Measurements from ENCODE around the gene WNT3A.

Gene WNT3A

GRCh38 chr1:228047183-228047466 lies 40.3 kb downstream of the WNT3A start:
- Histone ChIP-seq H3K4me2 (ENCODE audit: low read length) (no peak overlapping the region), H4K20me1 (ENCODE audit: insufficient read depth, low read length) (no peaks in the 10 kb centered on the region), H3K9me3 (ENCODE audit: insufficient read depth, low read length) (no peaks in the 10 kb centered on the region), H3K4me3 (ENCODE audit: low read length) (no peak overlapping the region), H2AFZ (ENCODE audit: low read depth, low read length) (no peak overlapping the region), H3K4me1 (ENCODE audit: low read length) (no peaks in the 10 kb centered on the region), H3K9ac (ENCODE audit: low read length) (no peak overlapping the region), H3K27me3 (ENCODE audit: low read depth, low read length) (peaks cover 24% of the 10 kb centered on the region; the same call in 1 of the 2 replicates), H3K27ac (ENCODE audit: low read length) (no peak overlapping the region), H3K36me3 (replicated peaks; ENCODE audit: low read depth, low read length) (no peaks in the 10 kb centered on the region), H3K79me2 (ENCODE audit: low read length) (no peaks in the 10 kb centered on the region)
- TF ChIP-seq CTCF (IDR thresholded peaks at IDR 0.05; ENCODE audit: low read depth, low read length) (no peak), EZH2phosphoT487 (IDR thresholded peaks at IDR 0.05; ENCODE audit: low read depth) (no peak)

GRCh38 chr1:228048120-228048519 lies 41.3 kb downstream of the WNT3A start:
- H4K20me1 ChIP-seq (ENCODE audit: insufficient read depth, low read length) = no peaks in the 10 kb centered on the region
- no peak overlapping the region for H3K9ac ChIP-seq (ENCODE audit: low read length)
- no peaks in the 10 kb centered on the region for H3K9me3 ChIP-seq (ENCODE audit: insufficient read depth, low read length)
- no peaks in the 10 kb centered on the region for H3K4me1 ChIP-seq (ENCODE audit: low read length)
- H3K79me2 ChIP-seq (ENCODE audit: low read length) = no peaks in the 10 kb centered on the region
- no peak overlapping the region for H3K4me2 ChIP-seq (ENCODE audit: low read length)
- H3K27me3 ChIP-seq (ENCODE audit: low read depth, low read length) = peaks cover 25% of the 10 kb centered on the region; the same call in 1 of the 2 replicates
- no peak overlapping the region for H2AFZ ChIP-seq (ENCODE audit: low read depth, low read length)
- H3K27ac ChIP-seq (ENCODE audit: low read length) = no peak overlapping the region
- H3K4me3 ChIP-seq (ENCODE audit: low read length) = no peak overlapping the region
- no peaks in the 10 kb centered on the region for H3K36me3 ChIP-seq (replicated peaks; ENCODE audit: low read depth, low read length)
- TF ChIP-seq EZH2phosphoT487 (IDR thresholded peaks at IDR 0.05; ENCODE audit: low read depth) (no peak), CTCF (IDR thresholded peaks at IDR 0.05; ENCODE audit: low read depth, low read length) (no peak)

GRCh38 chr1:228048659-228049298 lies 42.0 kb downstream of the WNT3A start:
- Histone ChIP-seq H3K4me3 (ENCODE audit: low read length) (no peak overlapping the region), H3K4me2 (ENCODE audit: low read length) (no peak overlapping the region), H3K36me3 (replicated peaks; ENCODE audit: low read depth, low read length) (no peaks in the 10 kb centered on the region), H3K9me3 (ENCODE audit: insufficient read depth, low read length) (no peaks in the 10 kb centered on the region), H2AFZ (ENCODE audit: low read depth, low read length) (no peak overlapping the region), H3K4me1 (ENCODE audit: low read length) (no peaks in the 10 kb centered on the region), H3K27me3 (ENCODE audit: low read depth, low read length) (peaks cover 31% of the 10 kb centered on the region; the same call in 1 of the 2 replicates), H3K79me2 (ENCODE audit: low read length) (no peaks in the 10 kb centered on the region), H3K9ac (ENCODE audit: low read length) (no peak overlapping the region), H3K27ac (ENCODE audit: low read length) (no peak overlapping the region), H4K20me1 (ENCODE audit: insufficient read depth, low read length) (no peaks in the 10 kb centered on the region)
- TF ChIP-seq CTCF (IDR thresholded peaks at IDR 0.05; ENCODE audit: low read depth, low read length) = no peak
- no peak for TF ChIP-seq EZH2phosphoT487 (IDR thresholded peaks at IDR 0.05; ENCODE audit: low read depth)

GRCh38 chr1:228050571-228051231 lies 43.9 kb downstream of the WNT3A start:
- no peak overlapping the region for H3K9ac ChIP-seq (ENCODE audit: low read length)
- no peak for TF ChIP-seq EZH2phosphoT487 (IDR thresholded peaks at IDR 0.05; ENCODE audit: low read depth)
- no peaks in the 10 kb centered on the region for H3K9me3 ChIP-seq (ENCODE audit: insufficient read depth, low read length)
- no peaks in the 10 kb centered on the region for H3K4me1 ChIP-seq (ENCODE audit: low read length)
- no peak overlapping the region for H3K4me2 ChIP-seq (ENCODE audit: low read length)
- no peak overlapping the region for H3K4me3 ChIP-seq (ENCODE audit: low read length)
- no peaks in the 10 kb centered on the region for H3K79me2 ChIP-seq (ENCODE audit: low read length)
- H2AFZ ChIP-seq (ENCODE audit: low read depth, low read length) = no peak overlapping the region
- H3K27ac ChIP-seq (ENCODE audit: low read length) = no peak overlapping the region
- no peaks in the 10 kb centered on the region for H4K20me1 ChIP-seq (ENCODE audit: insufficient read depth, low read length)
- no peaks in the 10 kb centered on the region for H3K36me3 ChIP-seq (replicated peaks; ENCODE audit: low read depth, low read length)
- H3K27me3 ChIP-seq (ENCODE audit: low read depth, low read length) = peaks cover 30% of the 10 kb centered on the region
